Type B pancreatic cell (in vitro differentiated cells): ENCODE measurements around the gene ZNF423. TPM values are rescaled to one million over a fixed set of nuclear protein-coding genes. Genes with fewer than 3 reads are reported as not detected.
A peak's percentile ranks its signal among the peaks of the same experiment; 100 is the strongest.

Experiments used
- DNase-seq: peaks from one replicate; pipeline ENCODE4 v3.0.0; 2021; ENCODE audit warnings: mixed read lengths; ENCODE audit not compliant: unreplicated experiment; ENCODE audit errors: extremely low spot score
- H3K27ac Mint-ChIP-seq: 2 replicates; pipeline ENCODE4 v1.8.0; 2021; ENCODE audit warnings: mild to moderate bottlenecking, mixed read lengths
- H3K27me3 Mint-ChIP-seq: 2 replicates; pipeline ENCODE4 v1.8.0; 2021; ENCODE audit warnings: mixed read lengths
- H3K36me3 Mint-ChIP-seq: 2 replicates; pipeline ENCODE4 v1.8.0; 2021; ENCODE audit warnings: mixed read lengths
- H3K4me1 Mint-ChIP-seq: one replicate; pipeline ENCODE4 v1.8.0; 2021; ENCODE audit warnings: mixed read lengths; ENCODE audit not compliant: unreplicated experiment
- H3K4me3 Mint-ChIP-seq: 2 replicates; pipeline ENCODE4 v1.8.0; 2021; ENCODE audit warnings: mild to moderate bottlenecking, mixed read lengths
- H3K9me3 Mint-ChIP-seq: 2 replicates; pipeline ENCODE4 v1.8.0; 2021; ENCODE audit warnings: mixed read lengths
- CTCF ChIP-seq: fragments of 200-600 bp; sonication (generic); conservative IDR thresholded peaks from 2 replicates; pipeline ENCODE4 v1.5.0; 2021; ENCODE audit warnings: antibody characterized with exemption, mild to moderate bottlenecking
- total RNA-seq: library from RNA; stranded (reverse); gene quantifications from 2 replicates; pipeline ENCODE4 v1.2.1, GENCODE V29; 2021; ENCODE audit warnings: low replicate concordance

ZNF423 gene
- total RNA-seq, 1 donor from 2014 or later, result 72.6 TPM

- Mint-ChIP-seq H3K27me3 (no peaks in the 10 kb centered on the region), H3K4me3 (no peak overlapping the region), H3K27ac (no peak overlapping the region), H3K36me3 (peaks cover 15% of the 10 kb centered on the region), H3K9me3 (peaks cover 5% of the 10 kb centered on the region), H3K4me1 (peaks cover 19% of the 10 kb centered on the region)
- no peak for TF ChIP-seq CTCF
- no peak for DNase-seq
Observed at GRCh38 chr16:49651226-49651625, 204.7 kb downstream of the ZNF423 start.

- no peak overlapping the region for H3K4me3 Mint-ChIP-seq
- H3K27ac Mint-ChIP-seq, result no peak overlapping the region
- TF ChIP-seq CTCF, result no peak
- H3K27me3 Mint-ChIP-seq, result no peaks in the 10 kb centered on the region
- DNase-seq, result no peak
- peaks cover 19% of the 10 kb centered on the region for H3K4me1 Mint-ChIP-seq
- H3K36me3 Mint-ChIP-seq, result peaks cover 20% of the 10 kb centered on the region
- H3K9me3 Mint-ChIP-seq, result peaks cover 9% of the 10 kb centered on the region
Observed at GRCh38 chr16:49650603-49651002, 205.3 kb downstream of the ZNF423 start.

- Mint-ChIP-seq H3K36me3 (peaks cover 21% of the 10 kb centered on the region), H3K27me3 (no peaks in the 10 kb centered on the region), H3K27ac (peak overlapping the region; percentile 3), H3K9me3 (peaks cover 9% of the 10 kb centered on the region), H3K4me1 (peaks cover 20% of the 10 kb centered on the region), H3K4me3 (no peak overlapping the region)
- TF ChIP-seq CTCF, result no peak
- DNase-seq, result no peak
Observed at GRCh38 chr16:49649013-49649765, 206.7 kb downstream of the ZNF423 start.

- Mint-ChIP-seq H3K36me3 (peaks cover 21% of the 10 kb centered on the region), H3K27ac (no peak overlapping the region), H3K4me3 (no peak overlapping the region), H3K27me3 (no peaks in the 10 kb centered on the region), H3K4me1 (peaks cover 21% of the 10 kb centered on the region), H3K9me3 (peaks cover 9% of the 10 kb centered on the region)
- TF ChIP-seq CTCF, result no peak
- DNase-seq, result no peak
Observed at GRCh38 chr16:49647673-49648072, 208.2 kb downstream of the ZNF423 start.

- Mint-ChIP-seq H3K4me1 (peaks cover 31% of the 10 kb centered on the region), H3K9me3 (peaks cover 9% of the 10 kb centered on the region), H3K27ac (no peak overlapping the region), H3K4me3 (no peak overlapping the region), H3K27me3 (peaks cover 3% of the 10 kb centered on the region), H3K36me3 (peaks cover 21% of the 10 kb centered on the region)
- no peak for DNase-seq
- TF ChIP-seq CTCF, result no peak
Observed at GRCh38 chr16:49645263-49645662, 210.6 kb downstream of the ZNF423 start.

- Mint-ChIP-seq H3K27me3 (peaks cover 6% of the 10 kb centered on the region), H3K36me3 (peaks cover 16% of the 10 kb centered on the region), H3K9me3 (peaks cover 9% of the 10 kb centered on the region), H3K4me3 (no peak overlapping the region), H3K27ac (peak overlapping the region; percentile 59), H3K4me1 (peaks cover 43% of the 10 kb centered on the region)
- peak; percentile 32 for TF ChIP-seq CTCF
- DNase-seq, result no peak
Observed at GRCh38 chr16:49644145-49644463, 211.8 kb downstream of the ZNF423 start.
